HCT116 (cell line): Measurements from ENCODE around the gene NR6A1. TPM values are rescaled to one million over a fixed set of nuclear protein-coding genes. Genes with fewer than 3 reads are reported as not detected.

Experiments used
- ATAC-seq: fragments of 200-7000 bp; cut with Tn5 transposase; 2 replicates; pipeline ENCODE4 v1.9.1; 2020; ENCODE audit warnings: mild to moderate bottlenecking, moderate library complexity
- BruUV-seq: library from RNA; stranded (reverse); fragments of 400-500 nt; replicated peaks from 2 replicates; lab custom pipeline; 2021; lab: Mats Ljungman, UMichigan
- CTCF ChIA-PET: fragments of 300-600 bp; sonication (Branson Sonifier 250); formaldehyde crosslinking; loops from one replicate; lab custom pipeline; 2021; ENCODE audit warnings: antibody characterized with exemption; lab: Charles Lee
- POLR2A ChIA-PET: fragments of 300-600, 350-600 bp; sonication (Branson Sonifier 250); formaldehyde crosslinking; loops from one replicate; lab custom pipeline; 2021; ENCODE audit warnings: antibody characterized with exemption; lab: Charles Lee
- RAD21 ChIA-PET, 2 experiments: fragments of 300-600 bp; sonication (Branson Sonifier 250); formaldehyde crosslinking; loops; one replicate each; lab custom pipeline; 2023; ENCODE audit warnings: low total read pairs in 2 of 2; ENCODE audit not compliant: uncharacterized antibody in 2 of 2, unreplicated experiment in 2 of 2, low non-redundant PET in 1 of 2; lab: Charles Lee
- DNase-seq: peaks from one replicate; pipeline ENCODE4 v3.0.0-alpha.2; 2010; ENCODE audit warnings: low read depth, low spot score
- H2AFZ ChIP-seq: fragments of 200-600 bp; shearing (Covaris generic), sonication (generic); 2 replicates; pipeline ENCODE4 v1.6.1; 2017; ENCODE audit warnings: low read depth, mixed run types, mixed read lengths, antibody characterized with exemption, low read length; ENCODE audit not compliant: poor library complexity, severe bottlenecking
- H3K27ac ChIP-seq: 2 replicates; pipeline ENCODE4 v1.5.1; 2012; ENCODE audit warnings: low read depth, low read length
- H3K27me3 ChIP-seq: fragments of 200-600 bp; sonication (generic); 2 replicates; pipeline ENCODE4 v1.6.1; 2016; ENCODE audit warnings: mixed run types, low read length, mixed read lengths; ENCODE audit not compliant: insufficient read depth
- H3K36me3 ChIP-seq, 2 experiments: fragments of 200-500 bp in 1 of 2; fragments of 200-600 bp in 1 of 2; sonication (Bioruptor generic) in 1 of 2; sonication (generic) in 1 of 2; 2 replicates each; pipeline versions ENCODE4 v1.5.1 to v1.6.1; 2014 to 2016; ENCODE audit warnings: low read length in 2 of 2, inconsistent platforms in 1 of 2, mixed read lengths in 1 of 2, mixed run types in 1 of 2; ENCODE audit not compliant: insufficient read depth in 2 of 2, control insufficient read depth in 1 of 2
- H3K4me1 ChIP-seq, 2 experiments: fragments of 200-600 bp in 1 of 2; sonication (generic) in 1 of 2; 2 replicates each; pipeline versions ENCODE4 v1.5.1 to v1.6.1; 2012 to 2017; ENCODE audit warnings: low read length in 2 of 2, inconsistent platforms in 1 of 2, mild to moderate bottlenecking in 1 of 2, mixed read lengths in 1 of 2, mixed run types in 1 of 2, moderate library complexity in 1 of 2; ENCODE audit not compliant: insufficient read depth in 2 of 2, control insufficient read depth in 1 of 2
- H3K4me2 ChIP-seq: fragments of 200-600 bp; sonication (generic); 2 replicates; pipeline ENCODE4 v1.6.1; 2017; ENCODE audit warnings: mixed run types, low read length, mixed read lengths
- H3K4me3 ChIP-seq, 2 experiments: fragments of 200-600 bp in 1 of 2; sonication (generic) in 1 of 2; replicated peaks in 1 of 2; 2 replicates each; pipeline ENCODE4 v1.5.1; 2011 to 2016; ENCODE audit warnings: low read length in 2 of 2, control low read depth in 1 of 2, low read depth in 1 of 2, mild to moderate bottlenecking in 1 of 2, mixed read lengths in 1 of 2, mixed run types in 1 of 2
- H3K79me2 ChIP-seq: fragments of 200-600 bp; sonication (generic); 2 replicates; pipeline ENCODE4 v1.6.1; 2017; ENCODE audit warnings: mild to moderate bottlenecking, mixed run types, low read length, moderate library complexity, mixed read lengths; ENCODE audit not compliant: insufficient read depth
- H3K9ac ChIP-seq: fragments of 200-600 bp; sonication (generic); 2 replicates; pipeline ENCODE4 v1.6.1; 2016; ENCODE audit warnings: low read length, mixed read lengths
- H3K9me2 ChIP-seq: fragments of 200-600 bp; sonication (generic), shearing (Covaris generic); 2 replicates; pipeline ENCODE4 v1.6.1; 2017; ENCODE audit warnings: mixed run types, mild to moderate bottlenecking, moderate library complexity; ENCODE audit not compliant: insufficient read depth
- H3K9me3 ChIP-seq, 2 experiments: fragments of 200-500 bp in 1 of 2; fragments of 200-600 bp in 1 of 2; sonication (Bioruptor generic) in 1 of 2; sonication (generic) in 1 of 2; 2 replicates each; pipeline ENCODE4 v1.6.1; 2014 to 2017; ENCODE audit warnings: low read length in 2 of 2, mixed read lengths in 2 of 2, inconsistent platforms in 1 of 2, low read depth in 1 of 2, mild to moderate bottlenecking in 1 of 2, mixed run types in 1 of 2, moderate library complexity in 1 of 2; ENCODE audit not compliant: control insufficient read depth in 1 of 2, insufficient read depth in 1 of 2
- H4K20me1 ChIP-seq: fragments of 200-600 bp; sonication (generic), shearing (Covaris generic); 2 replicates; pipeline ENCODE4 v1.6.1; 2017; ENCODE audit warnings: mixed run types, mild to moderate bottlenecking, moderate library complexity; ENCODE audit not compliant: insufficient read depth
- CEBPB ChIP-seq: IDR thresholded peaks from 2 replicates; pipeline ENCODE4 v1.6.1; 2012; ENCODE audit warnings: low read depth
- ELF1 ChIP-seq: IDR thresholded peaks from 2 replicates; pipeline ENCODE4 v1.6.1; 2012; ENCODE audit warnings: low read depth, borderline replicate concordance
- EZH2 ChIP-seq: fragments of 200-600 bp; sonication (generic); IDR thresholded peaks from 2 replicates; pipeline ENCODE4 v1.6.1; 2017; ENCODE audit warnings: antibody characterized with exemption, mixed run types
- EZH2phosphoT487 ChIP-seq: fragments of 200-600 bp; IDR thresholded peaks from 2 replicates; pipeline ENCODE4 v1.6.1; 2018; ENCODE audit warnings: antibody characterized with exemption, borderline replicate concordance
- FOSL1 ChIP-seq: IDR thresholded peaks from 2 replicates; pipeline ENCODE4 v1.6.1; 2012; ENCODE audit warnings: low read depth
- POLR2A ChIP-seq: IDR thresholded peaks from 2 replicates; pipeline ENCODE4 v1.7.0; 2011; ENCODE audit warnings: borderline replicate concordance; ENCODE audit not compliant: insufficient read depth, insufficient read length; ENCODE audit errors: extremely low read depth
- POLR2AphosphoS5 ChIP-seq: IDR thresholded peaks from 2 replicates; pipeline ENCODE4 v1.6.1; 2011; ENCODE audit warnings: mild to moderate bottlenecking, low read depth, low read length, moderate library complexity
- RAD21 ChIP-seq: IDR thresholded peaks from 2 replicates; pipeline ENCODE4 v1.6.1; 2012; ENCODE audit warnings: low read depth, mild to moderate bottlenecking
- SIN3A ChIP-seq: IDR thresholded peaks from 2 replicates; pipeline ENCODE4 v1.6.1; 2012; ENCODE audit warnings: low read depth
- SP1 ChIP-seq: IDR thresholded peaks from 2 replicates; pipeline ENCODE4 v1.6.1; 2012; ENCODE audit warnings: low read depth
- TCF7L2 ChIP-seq: IDR thresholded peaks from 2 replicates; pipeline ENCODE4 v1.7.0; 2011; ENCODE audit warnings: borderline replicate concordance, inconsistent platforms; ENCODE audit not compliant: insufficient read depth, insufficient read length; ENCODE audit errors: extremely low read depth
- ZFX ChIP-seq: fragments of 450-650 bp; IDR thresholded peaks from 2 replicates; pipeline ENCODE4 v1.6.1; 2017
- ZNF274 ChIP-seq: fragments of 200-500 bp; sonication (Bioruptor generic); IDR thresholded peaks from 2 replicates; pipeline ENCODE4 v1.6.1; 2014; ENCODE audit warnings: mild to moderate bottlenecking, low read depth, low read length, inconsistent platforms
- intact Hi-C: fragments of 100-400 bp; cut with micrococcal nuclease; formaldehyde crosslinking; loops from 2 replicates; pipeline ENCODE4 v1.10.0; 2022
- total RNA-seq: library from RNA; stranded (reverse); gene quantifications from one replicate; pipeline ENCODE4 v1.2.1, GENCODE V29; 2021; ENCODE audit not compliant: unreplicated experiment
- TF ChIP-seq, protein P1 (sequence below), 3 experiments: fragments of 200-600 bp in 1 of 3; sonication (generic) in 1 of 3; IDR thresholded peaks in 2 of 3; conservative IDR thresholded peaks in 1 of 3; 2 replicates each; pipeline ENCODE4 v1.5.1; 2012 to 2017; ENCODE audit warnings: low read depth in 2 of 3, low read length in 2 of 3, antibody characterized with exemption in 1 of 3, borderline replicate concordance in 1 of 3, control low read depth in 1 of 3, mild to moderate bottlenecking in 1 of 3, mixed read lengths in 1 of 3, mixed run types in 1 of 3, moderate library complexity in 1 of 3; ENCODE audit not compliant: insufficient read depth in 1 of 3
- TF ChIP-seq, protein P2 (sequence below): IDR thresholded peaks from 2 replicates; pipeline ENCODE4 v1.6.1; 2012
- TF ChIP-seq, protein P3 (sequence below): IDR thresholded peaks from 2 replicates; pipeline ENCODE4 v1.6.1; 2012
- TF ChIP-seq, protein P4 (sequence below): IDR thresholded peaks from 2 replicates; pipeline ENCODE4 v1.6.1; 2012; ENCODE audit warnings: low read depth

Gene NR6A1
- total RNA-seq, 1 experiment from 2014 or later, result 9.9 TPM

GRCh38 chr9:124693403-124693802 is 77.7 kb downstream of the NR6A1 start:
- intact Hi-C loops, result no loop called here
- Histone ChIP-seq H2AFZ (no peak overlapping the region), H3K36me3 (no peaks in the 10 kb centered on the region), H3K4me3 (no peak overlapping the region), H3K79me2 (peaks cover 21% of the 10 kb centered on the region), H3K27ac (no peak overlapping the region), H4K20me1 (no peaks in the 10 kb centered on the region), H3K9me2 (no peaks in the 10 kb centered on the region), H3K27me3 (no peaks in the 10 kb centered on the region), H3K9me3 (no peaks in the 10 kb centered on the region), H3K9ac (0 out of 2 replicates have a peak overlapping the region, but pooled peaks have one; percentile 4), H3K4me2 (no peak overlapping the region), H3K4me1 (peaks cover 31 to 40% of the 10 kb centered on the region in 2 experiments)
- DNase-seq (no peak), ATAC-seq (no peak)
- ChIA-PET CTCF (no interaction called here), RAD21 (no interaction called here), POLR2A (interaction anchor here (0.5 kb wide), 1 partner anchor 35 kb away, joined by 3 read pairs; no protein-coding TSS in a partner anchor)
- TF ChIP-seq, protein P1, sequence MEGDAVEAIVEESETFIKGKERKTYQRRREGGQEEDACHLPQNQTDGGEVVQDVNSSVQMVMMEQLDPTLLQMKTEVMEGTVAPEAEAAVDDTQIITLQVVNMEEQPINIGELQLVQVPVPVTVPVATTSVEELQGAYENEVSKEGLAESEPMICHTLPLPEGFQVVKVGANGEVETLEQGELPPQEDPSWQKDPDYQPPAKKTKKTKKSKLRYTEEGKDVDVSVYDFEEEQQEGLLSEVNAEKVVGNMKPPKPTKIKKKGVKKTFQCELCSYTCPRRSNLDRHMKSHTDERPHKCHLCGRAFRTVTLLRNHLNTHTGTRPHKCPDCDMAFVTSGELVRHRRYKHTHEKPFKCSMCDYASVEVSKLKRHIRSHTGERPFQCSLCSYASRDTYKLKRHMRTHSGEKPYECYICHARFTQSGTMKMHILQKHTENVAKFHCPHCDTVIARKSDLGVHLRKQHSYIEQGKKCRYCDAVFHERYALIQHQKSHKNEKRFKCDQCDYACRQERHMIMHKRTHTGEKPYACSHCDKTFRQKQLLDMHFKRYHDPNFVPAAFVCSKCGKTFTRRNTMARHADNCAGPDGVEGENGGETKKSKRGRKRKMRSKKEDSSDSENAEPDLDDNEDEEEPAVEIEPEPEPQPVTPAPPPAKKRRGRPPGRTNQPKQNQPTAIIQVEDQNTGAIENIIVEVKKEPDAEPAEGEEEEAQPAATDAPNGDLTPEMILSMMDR (IDR thresholded peaks at IDR 0.05 in 2 of 3, conservative IDR thresholded peaks at IDR 0.05 in 1 of 3; ENCODE audit: borderline replicate concordance in 1 of 3, insufficient read depth in 1 of 3, low read depth in 2 of 3, low read length in 2 of 3), result no peak
- no peak for TF ChIP-seq POLR2AphosphoS5
- no peak for TF ChIP-seq ELF1
- no peak for TF ChIP-seq CEBPB
- TF ChIP-seq FOSL1, result no peak
- TF ChIP-seq POLR2A, result no peak
- TF ChIP-seq SP1, result no peak
- no peak for TF ChIP-seq SIN3A
- no peak for TF ChIP-seq EZH2
- TF ChIP-seq, protein P2, sequence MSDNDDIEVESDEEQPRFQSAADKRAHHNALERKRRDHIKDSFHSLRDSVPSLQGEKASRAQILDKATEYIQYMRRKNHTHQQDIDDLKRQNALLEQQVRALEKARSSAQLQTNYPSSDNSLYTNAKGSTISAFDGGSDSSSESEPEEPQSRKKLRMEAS, result no peak
- TF ChIP-seq RAD21, result no peak
- no peak for TF ChIP-seq ZNF274
- TF ChIP-seq, protein P3, sequence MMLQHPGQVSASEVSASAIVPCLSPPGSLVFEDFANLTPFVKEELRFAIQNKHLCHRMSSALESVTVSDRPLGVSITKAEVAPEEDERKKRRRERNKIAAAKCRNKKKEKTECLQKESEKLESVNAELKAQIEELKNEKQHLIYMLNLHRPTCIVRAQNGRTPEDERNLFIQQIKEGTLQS, result no peak
- TF ChIP-seq EZH2phosphoT487, result no peak
- no peak for TF ChIP-seq ZFX
- TF ChIP-seq, protein P4, sequence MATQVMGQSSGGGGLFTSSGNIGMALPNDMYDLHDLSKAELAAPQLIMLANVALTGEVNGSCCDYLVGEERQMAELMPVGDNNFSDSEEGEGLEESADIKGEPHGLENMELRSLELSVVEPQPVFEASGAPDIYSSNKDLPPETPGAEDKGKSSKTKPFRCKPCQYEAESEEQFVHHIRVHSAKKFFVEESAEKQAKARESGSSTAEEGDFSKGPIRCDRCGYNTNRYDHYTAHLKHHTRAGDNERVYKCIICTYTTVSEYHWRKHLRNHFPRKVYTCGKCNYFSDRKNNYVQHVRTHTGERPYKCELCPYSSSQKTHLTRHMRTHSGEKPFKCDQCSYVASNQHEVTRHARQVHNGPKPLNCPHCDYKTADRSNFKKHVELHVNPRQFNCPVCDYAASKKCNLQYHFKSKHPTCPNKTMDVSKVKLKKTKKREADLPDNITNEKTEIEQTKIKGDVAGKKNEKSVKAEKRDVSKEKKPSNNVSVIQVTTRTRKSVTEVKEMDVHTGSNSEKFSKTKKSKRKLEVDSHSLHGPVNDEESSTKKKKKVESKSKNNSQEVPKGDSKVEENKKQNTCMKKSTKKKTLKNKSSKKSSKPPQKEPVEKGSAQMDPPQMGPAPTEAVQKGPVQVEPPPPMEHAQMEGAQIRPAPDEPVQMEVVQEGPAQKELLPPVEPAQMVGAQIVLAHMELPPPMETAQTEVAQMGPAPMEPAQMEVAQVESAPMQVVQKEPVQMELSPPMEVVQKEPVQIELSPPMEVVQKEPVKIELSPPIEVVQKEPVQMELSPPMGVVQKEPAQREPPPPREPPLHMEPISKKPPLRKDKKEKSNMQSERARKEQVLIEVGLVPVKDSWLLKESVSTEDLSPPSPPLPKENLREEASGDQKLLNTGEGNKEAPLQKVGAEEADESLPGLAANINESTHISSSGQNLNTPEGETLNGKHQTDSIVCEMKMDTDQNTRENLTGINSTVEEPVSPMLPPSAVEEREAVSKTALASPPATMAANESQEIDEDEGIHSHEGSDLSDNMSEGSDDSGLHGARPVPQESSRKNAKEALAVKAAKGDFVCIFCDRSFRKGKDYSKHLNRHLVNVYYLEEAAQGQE, result no peak
- TF ChIP-seq TCF7L2, result no peak
- BruUV-seq, result no TSS peak
